HCT116 (cell line): ENCODE measurements around the gene ERMN.

Experiments
- CEBPB ChIP-seq: IDR thresholded peaks from 2 replicates; pipeline ENCODE4 v1.6.1; 2012; ENCODE audit warnings: low read depth
- EGR1 ChIP-seq: IDR thresholded peaks from 2 replicates; pipeline ENCODE4 v1.6.1; 2012; ENCODE audit warnings: low read depth
- EZH2 ChIP-seq: fragments of 200-600 bp; sonication (generic); IDR thresholded peaks from 2 replicates; pipeline ENCODE4 v1.6.1; 2017; ENCODE audit warnings: antibody characterized with exemption, mixed run types
- FOSL1 ChIP-seq: IDR thresholded peaks from 2 replicates; pipeline ENCODE4 v1.6.1; 2012; ENCODE audit warnings: low read depth
- TF ChIP-seq, protein P1 (sequence below), 3 experiments: fragments of 200-600 bp in 1 of 3; sonication (generic) in 1 of 3; IDR thresholded peaks in 2 of 3; conservative IDR thresholded peaks in 1 of 3; 2 replicates each; pipeline ENCODE4 v1.5.1; 2012 to 2017; ENCODE audit warnings: low read depth in 2 of 3, low read length in 2 of 3, antibody characterized with exemption in 1 of 3, borderline replicate concordance in 1 of 3, control low read depth in 1 of 3, mild to moderate bottlenecking in 1 of 3, mixed read lengths in 1 of 3, mixed run types in 1 of 3, moderate library complexity in 1 of 3; ENCODE audit not compliant: insufficient read depth in 1 of 3

DNA sequence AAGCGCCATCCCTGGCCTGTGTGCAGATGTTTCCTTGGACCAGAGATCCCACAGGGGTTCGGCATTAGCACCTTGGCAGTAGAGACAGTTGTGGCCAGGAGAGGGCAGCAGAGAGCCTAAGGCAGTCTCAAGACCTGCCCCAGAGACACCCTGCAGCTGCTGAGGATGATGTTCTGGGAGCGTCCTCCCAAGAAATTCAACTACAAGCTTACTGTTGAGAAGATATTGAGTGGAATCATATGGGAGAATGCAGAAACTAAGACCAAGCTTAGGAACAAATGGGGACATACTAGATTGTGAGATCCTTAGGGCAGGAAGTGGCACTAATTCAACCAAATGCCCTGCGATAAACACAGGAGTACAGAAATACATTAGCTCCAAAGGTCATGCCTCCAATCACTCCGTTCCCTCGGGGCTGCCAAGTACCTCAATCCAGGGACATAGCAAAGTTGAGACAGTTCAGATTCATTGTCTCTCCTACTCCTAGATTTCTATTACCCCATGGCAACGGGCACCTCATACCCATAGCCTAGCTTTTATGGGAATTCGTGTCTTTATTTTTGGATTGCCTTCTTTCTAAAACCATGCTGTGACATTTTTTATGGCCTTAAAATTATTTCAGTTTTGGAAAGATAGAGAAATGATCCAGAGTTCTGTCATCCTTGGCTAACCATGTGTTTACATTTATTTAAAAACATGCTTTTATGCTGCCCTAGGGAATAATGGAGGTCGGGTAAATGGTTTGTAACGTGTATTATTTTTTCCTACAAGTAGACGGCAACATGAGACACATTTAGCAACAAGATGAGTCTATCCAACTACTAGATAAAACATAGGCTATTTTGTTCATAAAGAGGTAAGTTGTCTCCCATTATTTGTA, 2.2 kb upstream of the ERMN start:
- no peak for TF ChIP-seq EZH2
- TF ChIP-seq, protein P1, sequence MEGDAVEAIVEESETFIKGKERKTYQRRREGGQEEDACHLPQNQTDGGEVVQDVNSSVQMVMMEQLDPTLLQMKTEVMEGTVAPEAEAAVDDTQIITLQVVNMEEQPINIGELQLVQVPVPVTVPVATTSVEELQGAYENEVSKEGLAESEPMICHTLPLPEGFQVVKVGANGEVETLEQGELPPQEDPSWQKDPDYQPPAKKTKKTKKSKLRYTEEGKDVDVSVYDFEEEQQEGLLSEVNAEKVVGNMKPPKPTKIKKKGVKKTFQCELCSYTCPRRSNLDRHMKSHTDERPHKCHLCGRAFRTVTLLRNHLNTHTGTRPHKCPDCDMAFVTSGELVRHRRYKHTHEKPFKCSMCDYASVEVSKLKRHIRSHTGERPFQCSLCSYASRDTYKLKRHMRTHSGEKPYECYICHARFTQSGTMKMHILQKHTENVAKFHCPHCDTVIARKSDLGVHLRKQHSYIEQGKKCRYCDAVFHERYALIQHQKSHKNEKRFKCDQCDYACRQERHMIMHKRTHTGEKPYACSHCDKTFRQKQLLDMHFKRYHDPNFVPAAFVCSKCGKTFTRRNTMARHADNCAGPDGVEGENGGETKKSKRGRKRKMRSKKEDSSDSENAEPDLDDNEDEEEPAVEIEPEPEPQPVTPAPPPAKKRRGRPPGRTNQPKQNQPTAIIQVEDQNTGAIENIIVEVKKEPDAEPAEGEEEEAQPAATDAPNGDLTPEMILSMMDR (IDR thresholded peaks at IDR 0.05 in 2 of 3, conservative IDR thresholded peaks at IDR 0.05 in 1 of 3; ENCODE audit: borderline replicate concordance in 1 of 3, insufficient read depth in 1 of 3, low read depth in 2 of 3, low read length in 2 of 3) = peak; percentile 50 to 97 (median 92); a peak in 5 of 6 replicates
- no peak for TF ChIP-seq CEBPB
- no peak for TF ChIP-seq FOSL1
- no peak for TF ChIP-seq EGR1
